Measurements from ENCODE around the gene SEC61A1.

SEC61A1 gene

DNA sequence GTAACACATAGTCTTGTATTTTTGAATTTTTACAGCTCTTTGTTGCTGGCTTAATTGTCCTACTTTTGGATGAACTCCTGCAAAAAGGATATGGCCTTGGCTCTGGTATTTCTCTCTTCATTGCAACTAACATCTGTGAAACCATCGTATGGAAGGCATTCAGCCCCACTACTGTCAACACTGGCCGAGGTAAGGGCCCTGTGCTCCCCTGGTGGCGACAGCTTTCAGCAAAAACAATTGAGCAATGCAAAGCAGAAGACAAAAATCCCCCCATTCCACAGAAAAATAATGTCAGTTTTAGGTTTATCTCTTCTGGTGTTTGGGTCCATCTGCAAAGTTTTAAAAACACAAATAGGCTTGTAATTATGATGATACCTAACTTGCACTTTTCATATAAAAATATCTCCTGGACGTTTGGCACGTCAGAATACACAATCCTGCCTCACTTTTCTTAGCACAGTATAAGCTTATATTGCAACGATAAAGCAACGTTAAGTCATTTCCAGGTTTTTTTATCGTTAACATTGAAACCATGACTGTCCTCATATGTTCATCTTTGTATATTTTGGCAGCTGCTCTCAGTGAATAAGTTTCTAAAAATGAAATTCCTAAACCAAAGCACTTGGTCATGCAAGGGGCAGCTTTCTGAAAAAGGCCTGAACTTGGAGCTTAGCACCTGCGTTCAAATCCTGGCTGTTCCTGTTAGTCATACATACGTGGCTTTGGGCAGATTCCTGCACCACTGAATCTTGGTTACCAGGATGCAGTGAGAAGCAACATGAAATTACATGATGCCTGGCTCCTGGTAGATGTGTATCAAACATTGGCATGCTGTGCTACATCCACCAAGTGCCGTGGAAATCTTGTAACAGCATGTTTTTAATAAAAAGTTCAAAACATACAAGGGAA lies 8.5 kb downstream of the SEC61A1 start:
- no peak for DNase-seq

DNA sequence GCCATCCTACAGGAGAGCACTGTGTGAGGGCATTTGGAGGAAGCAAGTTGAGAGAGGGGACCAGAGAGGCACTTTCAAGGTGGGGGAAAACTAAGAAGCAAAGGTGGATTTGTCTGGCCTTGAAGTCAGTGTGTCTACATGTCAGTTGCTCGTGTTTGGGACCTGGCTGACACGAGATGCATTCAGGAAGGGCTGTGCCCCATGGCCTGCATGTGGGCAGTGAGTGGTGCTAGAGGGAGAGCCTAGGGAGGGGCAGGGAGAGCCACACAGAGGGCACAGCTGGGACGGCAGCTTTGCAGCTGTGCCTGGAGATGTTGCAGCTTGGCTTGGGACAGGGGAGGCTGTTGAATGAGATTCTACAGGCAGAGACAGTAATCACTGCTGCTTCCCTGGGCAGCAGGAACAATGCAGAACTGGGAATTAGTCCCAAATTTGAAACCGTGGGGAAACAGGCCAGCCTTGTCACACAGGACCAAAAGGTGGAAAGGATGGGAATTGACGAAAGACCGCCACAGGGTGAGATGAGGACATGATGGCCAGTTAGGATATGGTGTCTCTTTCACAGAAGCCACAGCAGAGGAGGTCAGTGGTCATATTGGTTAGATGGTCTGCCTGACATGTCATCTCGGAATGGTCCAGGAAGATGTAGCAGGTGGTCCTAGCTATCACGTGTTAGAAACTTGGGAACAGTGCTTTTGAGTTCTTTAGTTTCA lies 10.0 kb downstream of the SEC61A1 start:
- no peak for DNase-seq

DNA sequence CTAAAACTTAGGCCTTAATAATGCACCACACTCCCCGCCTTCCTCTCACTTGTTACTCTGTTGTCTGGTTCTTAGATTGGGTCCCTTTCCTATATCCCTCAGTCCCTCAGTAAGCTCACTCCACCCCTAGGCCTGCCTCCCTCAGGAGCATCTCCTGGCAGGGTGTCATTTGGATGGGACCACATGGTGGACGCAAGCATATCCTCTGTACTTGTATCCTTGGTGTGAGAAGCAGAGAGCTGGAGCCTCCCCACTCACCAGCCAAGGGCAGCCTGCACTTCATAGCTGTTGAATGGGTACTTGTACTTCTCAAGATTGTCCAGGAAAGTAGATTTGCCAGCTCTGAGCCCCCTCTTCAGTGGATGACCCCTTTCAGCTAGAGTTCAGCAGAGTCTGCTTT lies 11.6 kb downstream of the SEC61A1 start:
- DNase-seq = no peak

DNA sequence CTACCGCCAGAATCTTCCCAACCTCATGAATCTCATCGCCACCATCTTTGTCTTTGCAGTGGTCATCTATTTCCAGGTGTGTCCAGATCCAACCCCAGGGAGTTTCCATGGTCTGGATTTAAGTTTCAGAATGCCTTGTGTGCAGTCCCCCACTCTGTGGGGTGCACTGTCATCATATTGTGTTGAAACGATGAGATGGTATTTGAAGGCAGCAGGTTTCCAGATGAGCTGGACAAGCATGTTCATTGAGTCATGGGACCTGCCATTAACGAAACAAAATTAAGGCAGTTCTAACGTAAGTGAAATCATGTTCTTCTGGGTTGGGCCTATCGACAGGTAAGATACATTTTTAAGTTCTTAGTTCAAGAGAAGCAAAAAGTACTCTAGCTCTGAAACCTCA lies 12.7 kb downstream of the SEC61A1 start:
- DNase-seq = no peak

DNA sequence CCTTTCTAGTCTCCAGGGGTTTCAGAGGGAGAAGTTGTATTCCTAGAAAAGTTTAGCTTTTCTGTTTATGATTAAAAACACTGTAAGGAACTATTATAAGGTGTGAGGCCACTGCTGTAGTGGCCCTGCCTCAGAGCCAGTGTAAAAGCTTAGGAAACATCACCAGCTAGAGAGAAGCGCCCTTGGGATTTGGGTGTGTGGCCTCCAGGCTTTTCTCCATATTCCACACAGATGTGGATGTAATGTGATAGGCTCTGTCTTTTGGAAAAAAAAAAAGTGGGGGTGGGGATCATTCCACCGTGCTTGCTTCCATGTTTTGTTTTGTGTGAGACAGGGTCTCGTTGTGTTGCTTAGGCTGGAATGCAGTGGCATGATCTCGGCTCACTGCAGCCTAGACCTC lies 13.9 kb downstream of the SEC61A1 start:
- no peak for DNase-seq

DNA sequence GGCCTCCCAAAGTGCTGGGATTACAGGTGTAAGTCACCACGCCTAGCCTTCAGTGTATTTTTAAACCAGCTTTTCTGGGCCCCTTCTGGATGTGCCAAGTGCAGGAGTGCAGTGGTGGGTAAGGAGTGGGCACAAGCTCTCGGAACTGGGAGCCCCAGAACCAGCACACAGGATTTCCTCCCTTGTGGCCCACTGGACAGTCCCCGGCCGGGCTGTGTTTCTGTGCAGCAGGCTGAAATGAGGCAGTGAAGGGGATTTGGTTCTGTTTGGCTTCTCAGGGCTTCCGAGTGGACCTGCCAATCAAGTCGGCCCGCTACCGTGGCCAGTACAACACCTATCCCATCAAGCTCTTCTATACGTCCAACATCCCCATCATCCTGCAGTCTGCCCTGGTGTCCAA lies 14.4 kb downstream of the SEC61A1 start:
- no peak for DNase-seq

DNA sequence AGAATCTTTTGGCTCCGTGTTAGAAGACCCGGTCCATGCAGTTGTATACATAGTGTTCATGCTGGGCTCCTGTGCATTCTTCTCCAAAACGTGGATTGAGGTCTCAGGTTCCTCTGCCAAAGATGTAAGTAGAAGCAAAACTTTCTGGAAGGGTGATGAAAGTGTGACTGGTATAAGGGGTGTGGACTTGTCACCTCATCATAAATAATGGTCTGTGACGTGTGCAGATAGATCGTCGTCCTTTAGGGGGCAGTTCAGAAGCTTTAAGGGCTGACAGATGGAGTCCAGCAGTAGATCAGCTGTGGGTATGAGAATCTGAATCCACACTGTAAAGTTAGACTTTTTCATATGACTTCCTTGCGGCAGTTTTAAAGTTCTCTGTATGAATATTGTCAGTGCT lies 15.3 kb downstream of the SEC61A1 start:
- no peak for DNase-seq

DNA sequence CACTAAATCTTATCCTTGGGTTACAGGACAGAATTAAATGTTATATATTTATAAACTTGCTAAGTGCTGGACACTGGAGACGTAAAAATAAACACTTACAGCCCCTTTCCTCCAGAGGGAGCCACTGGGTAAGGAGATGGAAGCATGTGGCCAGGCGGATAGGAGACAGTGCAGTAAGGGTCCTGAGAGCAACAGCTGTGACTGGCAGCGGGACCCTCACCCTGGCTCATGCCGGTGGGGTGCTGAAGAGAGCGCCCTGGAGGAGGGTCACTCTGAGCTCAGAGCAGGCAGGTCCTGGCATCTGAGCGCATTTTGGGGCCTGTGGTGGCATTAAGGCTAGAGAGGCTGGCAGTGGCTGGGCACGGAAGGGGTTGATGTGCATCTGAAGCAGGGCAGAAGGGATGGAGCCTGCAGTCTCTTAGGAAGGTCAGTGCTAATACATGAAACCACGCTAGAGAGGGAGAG lies 16.0 kb downstream of the SEC61A1 start:
- no peak for DNase-seq

DNA sequence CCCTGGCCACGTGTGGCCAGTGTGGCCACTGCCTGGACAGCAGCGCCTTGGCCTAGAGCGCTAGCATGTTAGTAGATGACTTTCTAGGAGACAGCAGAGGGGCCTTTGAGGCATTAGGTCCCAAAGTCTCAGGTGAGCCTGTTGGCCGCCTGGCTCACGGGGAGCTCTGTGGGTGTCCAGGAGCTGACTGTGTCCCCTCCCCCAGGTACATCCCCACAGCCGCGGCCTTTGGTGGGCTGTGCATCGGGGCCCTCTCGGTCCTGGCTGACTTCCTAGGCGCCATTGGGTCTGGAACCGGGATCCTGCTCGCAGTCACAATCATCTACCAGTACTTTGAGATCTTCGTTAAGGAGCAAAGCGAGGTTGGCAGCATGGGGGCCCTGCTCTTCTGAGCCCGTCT lies 17.0 kb downstream of the SEC61A1 start:
- DNase-seq = no peak

DNA sequence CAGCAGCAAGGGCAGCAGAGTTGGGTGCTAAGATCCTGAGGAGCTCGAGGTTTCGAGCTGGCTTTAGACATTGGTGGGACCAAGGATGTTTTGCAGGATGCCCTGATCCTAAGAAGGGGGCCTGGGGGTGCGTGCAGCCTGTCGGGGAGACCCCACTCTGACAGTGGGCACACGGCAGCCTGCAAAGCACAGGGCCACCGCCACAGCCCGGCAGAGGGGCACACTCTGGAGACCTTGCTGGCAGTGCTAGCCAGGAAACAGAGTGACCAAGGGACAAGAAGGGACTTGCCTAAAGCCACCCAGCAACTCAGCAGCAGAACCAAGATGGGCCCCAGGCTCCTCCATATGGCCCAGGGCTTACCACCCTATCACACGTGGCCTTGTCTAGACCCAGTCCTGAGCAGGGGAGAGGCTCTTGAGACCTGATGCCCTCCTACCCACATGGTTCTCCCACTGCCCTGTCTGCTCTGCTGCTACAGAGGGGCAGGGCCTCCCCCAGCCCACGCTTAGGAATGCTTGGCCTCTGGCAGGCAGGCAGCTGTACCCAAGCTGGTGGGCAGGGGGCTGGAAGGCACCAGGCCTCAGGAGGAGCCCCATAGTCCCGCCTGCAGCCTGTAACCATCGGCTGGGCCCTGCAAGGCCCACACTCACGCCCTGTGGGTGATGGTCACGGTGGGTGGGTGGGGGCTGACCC lies 18.8 kb downstream of the SEC61A1 start:
- DNase-seq = no peak

DNA sequence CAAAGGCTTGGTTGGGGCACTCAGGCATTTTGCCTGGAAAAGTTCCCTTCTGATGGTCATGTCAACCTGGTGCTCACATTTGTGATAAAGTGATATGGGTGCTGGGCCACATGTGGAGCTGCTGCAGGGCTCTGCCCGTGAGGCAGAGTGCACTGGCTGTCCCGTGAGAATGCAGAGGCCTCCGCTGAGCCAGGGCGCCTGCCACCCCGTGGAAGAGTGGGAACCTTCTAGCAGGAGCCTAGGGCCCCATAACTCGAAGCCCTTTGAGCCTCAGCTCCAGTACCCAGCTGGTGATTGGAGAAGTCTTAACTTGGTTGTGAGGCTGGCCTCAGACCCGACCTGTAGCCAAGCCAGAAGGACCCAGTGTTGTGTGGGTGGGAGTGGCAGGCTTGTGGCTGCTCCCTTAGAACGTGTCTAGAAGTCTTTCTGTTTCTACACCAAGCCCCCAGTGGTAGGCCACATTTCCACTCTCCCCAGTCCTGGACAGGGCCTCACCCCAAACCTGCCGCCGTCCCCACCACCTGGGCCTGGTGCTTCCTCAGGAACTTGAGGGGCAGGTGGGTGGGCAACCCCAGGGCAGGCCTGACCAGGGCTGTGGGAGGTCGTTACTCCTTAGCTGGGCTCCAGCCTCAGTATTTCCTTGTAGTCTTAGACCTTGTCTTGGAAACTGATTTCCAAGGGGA lies 19.7 kb downstream of the SEC61A1 start:
- no peak for DNase-seq

DNA sequence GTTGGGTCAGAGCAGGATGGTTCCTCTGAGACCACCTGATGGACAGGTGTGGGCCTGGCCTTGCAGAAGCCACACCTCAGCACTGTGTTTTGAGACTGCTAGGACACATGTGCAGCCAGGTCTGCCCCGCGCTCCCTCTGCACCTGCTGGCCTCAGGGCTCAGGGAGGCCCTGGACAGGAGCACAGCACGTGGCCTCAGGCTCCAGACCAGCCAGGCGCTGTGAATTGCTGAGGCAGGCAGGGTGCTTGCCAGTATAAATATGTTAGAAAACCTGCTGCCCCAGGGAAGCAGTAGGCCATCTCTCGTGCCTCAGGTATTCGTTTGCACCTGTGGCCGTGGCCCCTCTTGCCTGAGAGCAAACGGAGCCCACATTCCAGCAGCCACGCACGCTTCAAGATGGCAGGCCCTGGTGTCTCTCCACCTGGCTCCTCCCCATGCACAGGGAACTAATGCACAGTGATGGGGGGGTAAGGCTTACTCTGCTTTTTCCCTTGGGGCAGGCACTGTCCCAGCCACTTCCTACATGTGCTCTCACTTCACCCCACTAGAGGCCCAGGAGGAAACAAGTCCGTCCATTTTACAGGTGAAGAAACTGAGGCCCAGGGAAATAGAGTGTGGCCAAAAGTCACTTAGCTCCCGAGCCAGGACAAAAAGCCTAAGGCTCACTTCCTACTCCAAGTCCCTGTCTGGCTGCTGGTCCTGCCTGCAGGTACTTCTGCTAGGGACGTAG lies 20.4 kb downstream of the SEC61A1 start:
- DNase-seq = no peak

DNA sequence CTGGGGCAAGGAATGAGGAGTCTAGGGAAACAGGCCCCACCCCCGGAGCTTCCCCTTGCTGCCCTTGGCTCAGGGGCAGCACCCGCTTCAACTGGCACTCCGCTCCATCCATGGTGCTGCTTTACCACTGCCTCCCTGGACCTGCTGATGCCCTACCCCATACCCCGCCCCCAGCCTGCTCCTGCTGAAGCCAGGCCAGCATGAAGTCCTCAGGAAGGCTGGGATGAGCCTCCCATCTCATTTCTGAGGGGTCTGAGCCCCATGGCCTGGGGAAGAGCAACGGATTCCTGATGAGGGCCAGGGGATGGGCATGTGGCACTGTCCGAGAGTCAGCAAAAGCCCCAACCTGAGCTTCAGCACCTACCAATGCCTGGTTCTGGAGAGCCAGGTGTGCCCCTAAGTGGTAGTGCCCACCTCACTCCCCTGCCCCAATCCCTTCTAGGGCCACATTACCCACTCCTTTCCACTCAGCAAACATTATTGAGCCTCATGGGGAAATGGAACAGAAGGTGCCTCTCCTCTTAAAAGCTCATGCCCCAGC lies 21.0 kb downstream of the SEC61A1 start:
- no peak for DNase-seq

DNA sequence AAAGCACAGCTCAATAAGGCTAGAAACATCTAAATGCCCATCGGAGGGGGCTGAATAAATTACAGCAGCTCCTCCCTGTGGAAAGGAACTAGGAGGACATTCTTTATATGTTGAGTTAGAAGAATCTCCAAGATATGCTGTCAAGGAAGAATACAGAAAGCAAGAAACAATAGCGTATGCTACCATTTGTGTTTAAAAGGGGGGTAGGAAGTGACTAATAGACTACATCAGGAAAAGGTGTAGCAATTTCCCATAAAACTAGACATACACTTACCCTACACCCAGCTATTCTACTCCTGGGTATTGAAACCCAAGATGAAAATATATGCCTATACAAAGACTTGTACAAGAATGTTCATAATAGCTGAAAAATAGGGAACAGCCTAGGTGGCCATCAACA lies 21.6 kb downstream of the SEC61A1 start:
- DNase-seq = no peak

DNA sequence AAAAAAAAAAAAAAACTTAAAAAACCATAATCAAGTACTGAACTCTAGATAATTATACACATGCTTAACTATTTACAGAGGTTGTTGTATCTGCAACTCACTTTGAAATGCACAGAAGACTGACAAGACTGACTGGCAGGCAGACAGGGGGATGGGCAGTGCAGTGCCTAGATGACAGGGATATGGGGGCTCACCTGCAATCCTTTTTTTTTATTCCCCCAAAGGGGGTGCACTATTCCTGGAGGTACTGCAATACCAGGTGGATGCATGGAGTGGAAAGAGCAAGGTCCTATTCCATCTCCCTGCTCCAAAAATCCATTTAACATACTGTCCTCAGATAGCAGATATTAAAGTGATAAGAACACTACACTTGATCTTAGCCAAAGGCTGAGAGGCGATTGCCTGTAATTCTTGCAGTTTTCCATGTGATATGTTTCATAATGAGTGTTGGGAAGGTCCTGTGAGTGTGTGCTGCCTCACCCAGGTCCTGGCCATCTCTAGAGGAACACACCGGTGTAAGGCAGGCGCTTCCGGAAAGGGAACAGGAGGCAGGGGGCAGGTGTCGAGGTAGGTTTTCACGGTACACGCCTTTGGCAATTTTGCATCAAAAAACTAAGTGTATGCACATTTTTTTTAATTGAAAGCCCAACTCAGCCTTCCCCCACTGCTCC lies 22.7 kb downstream of the SEC61A1 start:
- no peak for DNase-seq

DNA sequence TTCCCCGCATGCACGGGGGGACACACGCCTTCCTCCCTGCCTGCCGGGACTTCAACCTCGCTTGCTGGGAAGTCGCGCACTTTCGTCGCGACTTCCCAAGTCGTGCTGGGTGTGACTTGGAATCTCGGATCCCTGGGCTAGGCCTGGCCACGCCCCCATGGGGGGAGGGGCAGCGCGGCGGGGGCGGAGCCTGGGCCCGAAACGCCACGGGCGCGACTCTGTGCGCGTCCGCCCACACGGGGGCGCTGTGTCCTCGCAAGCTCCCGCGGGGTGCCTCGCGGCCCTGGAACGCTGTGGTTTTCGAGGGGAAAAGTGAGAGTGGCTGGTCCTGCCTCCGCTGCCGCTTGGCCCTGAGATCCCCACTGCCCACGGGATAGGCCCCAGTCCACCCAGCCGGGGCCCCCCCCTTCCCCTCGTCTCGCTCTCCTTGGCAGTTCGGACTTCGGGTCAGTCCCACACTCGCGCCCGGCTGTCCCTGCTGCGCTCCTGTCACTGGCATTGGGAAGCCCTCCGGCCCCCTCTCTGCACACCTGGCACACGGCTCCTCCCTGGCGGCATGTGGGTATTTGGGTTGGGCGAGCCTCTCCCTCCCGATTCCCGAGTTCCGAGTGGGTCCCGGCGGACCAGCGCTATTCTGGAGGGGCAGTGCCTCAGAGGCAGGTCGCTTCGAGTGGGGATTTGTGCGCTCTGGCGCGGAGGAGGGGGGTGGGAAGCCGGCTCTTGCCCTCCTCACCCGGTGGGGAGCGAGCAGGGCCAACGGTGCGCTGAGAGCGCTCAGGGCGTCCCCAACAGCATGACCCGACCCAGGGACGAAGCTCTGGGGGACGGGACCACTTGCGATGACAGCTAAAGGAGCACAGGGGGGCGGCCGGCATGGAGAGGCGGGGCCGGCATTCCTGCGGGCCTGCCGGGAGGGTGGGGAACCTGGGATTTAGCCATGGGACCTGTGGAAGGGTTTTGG lies 23.6 kb downstream of the SEC61A1 start:
- peak; percentile 94 for DNase-seq

DNA sequence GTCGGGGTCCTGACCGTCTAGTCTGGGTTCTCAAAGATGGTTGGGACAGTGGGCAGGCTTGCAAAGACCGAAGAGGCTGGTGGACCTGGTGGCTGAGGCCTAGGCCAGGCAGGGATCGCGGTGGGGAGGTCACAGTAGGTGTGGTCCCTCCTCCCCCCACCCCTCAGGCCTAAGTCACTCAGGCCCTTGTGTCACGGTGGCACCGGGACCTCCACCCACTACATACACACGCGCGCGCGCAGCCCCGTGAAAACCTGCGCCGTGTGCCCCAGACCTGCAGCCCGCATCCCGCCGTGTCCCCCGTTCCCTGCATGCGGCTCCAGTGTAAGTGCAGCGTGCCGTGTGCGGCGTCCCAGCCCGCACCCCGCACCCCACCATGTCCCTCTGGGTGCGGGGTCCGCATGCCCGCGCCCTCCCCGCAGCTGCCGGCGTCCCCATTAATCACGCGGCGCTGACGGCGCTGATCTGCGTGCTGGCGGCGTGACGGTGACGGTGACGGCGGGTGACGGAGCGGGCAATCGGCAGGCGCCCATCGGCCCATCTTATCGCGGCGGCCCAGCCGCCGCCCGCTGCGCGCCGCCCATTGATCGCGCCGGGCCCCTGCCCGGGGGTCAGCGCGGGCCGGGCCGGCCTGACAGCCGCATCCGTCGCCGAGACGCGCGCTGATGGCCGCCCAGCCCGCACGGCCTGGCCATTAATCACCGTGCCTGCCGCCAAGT lies 24.4 kb downstream of the SEC61A1 start:
- DNase-seq = no peak

DNA sequence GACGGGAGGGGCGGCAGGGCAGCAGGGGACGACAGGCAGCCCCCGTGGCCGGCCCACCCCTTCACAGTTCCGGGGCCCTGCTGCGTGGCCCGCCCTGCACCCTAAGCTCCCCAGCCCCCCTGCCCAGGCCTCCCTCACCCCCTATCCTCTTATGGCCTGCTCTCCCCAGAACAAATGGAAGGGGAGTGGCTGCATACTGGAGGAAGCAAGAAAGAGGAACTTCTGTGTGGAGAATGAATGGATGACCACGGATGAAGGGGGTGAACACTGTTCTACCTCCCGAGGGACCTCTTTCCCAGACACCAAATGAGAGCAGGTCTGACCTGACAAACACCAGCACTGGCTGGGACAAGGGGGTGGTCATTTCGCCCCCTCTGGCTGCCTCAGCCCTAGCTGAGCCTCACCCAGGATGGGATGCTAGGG lies 25.0 kb downstream of the SEC61A1 start:
- no peak for DNase-seq

DNA sequence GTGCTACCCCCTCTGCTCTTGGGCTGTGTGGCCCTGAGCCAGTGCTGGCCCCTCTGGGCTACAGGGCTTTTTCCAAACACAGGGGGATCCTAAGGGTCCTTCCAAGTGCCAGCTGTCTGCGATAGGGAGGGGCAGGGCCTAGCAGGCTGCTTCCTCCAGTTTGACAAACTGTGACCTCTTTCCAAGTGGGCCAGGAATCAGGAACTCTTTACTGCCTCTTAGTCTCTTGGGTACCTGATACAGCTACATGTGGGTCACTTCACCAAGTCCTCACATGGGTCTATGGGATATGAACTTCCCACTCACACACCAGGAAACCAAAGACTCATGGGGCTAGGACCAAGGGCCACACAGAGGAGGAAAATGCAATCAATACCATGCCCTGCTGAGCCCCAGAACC lies 25.4 kb downstream of the SEC61A1 start:
- DNase-seq = no peak

Measured in activated CD8-positive, alpha-beta memory T cell treated with anti-CD3 and anti-CD28 coated beads for 24 hours (primary cell).